ENCODE results near the gene SCYL1.

The SCYL1 gene

DNA sequence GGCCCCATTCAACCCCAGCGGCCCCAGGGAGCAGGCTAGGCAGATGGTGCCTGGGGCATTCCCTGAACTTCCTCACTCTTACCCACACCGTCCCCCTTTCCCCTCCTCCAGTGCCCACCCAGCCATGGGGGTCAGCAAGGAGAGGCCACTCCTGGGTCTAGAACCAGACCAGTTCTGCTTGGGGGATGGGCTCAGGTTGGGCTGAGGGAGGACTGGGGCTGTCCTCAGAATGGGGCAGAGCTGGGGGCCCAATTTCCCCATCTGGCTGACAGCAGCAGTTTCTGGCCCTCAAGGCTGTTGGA, 12.4 kb downstream of the SCYL1 start:
- no peaks in the 10 kb centered on the region for H3K27me3 ChIP-seq (replicated peaks; ENCODE audit: insufficient read depth, low read length)
- peaks cover 27% of the 10 kb centered on the region for H3F3A ChIP-seq (ENCODE audit: insufficient read depth, low read length)
- H3K4me2 ChIP-seq (ENCODE audit: low read depth, low read length) = no peak overlapping the region
- H3K9me2 ChIP-seq (replicated peaks; ENCODE audit: insufficient read depth, low read length) = no peaks in the 10 kb centered on the region
- H3K79me2 ChIP-seq (ENCODE audit: low read length) = 0 out of 2 replicates have a peak, but pooled peaks cover 3% of the 10 kb centered on the region
- H4K20me1 ChIP-seq (ENCODE audit: insufficient read depth, low read length) = no peaks in the 10 kb centered on the region
- H3K9me3 ChIP-seq (replicated peaks; ENCODE audit: insufficient read depth, low read length) = no peaks in the 10 kb centered on the region
- H3K4me1 ChIP-seq (ENCODE audit: low read length) = peaks cover 15% of the 10 kb centered on the region
- H3K36me3 ChIP-seq (replicated peaks; ENCODE audit: insufficient read depth, low read length) = no peaks in the 10 kb centered on the region; the same call in 1 of the 2 replicates
- no peak overlapping the region for H3K9ac ChIP-seq (ENCODE audit: low read length)
- no peak for TF ChIP-seq EZH2phosphoT487 (IDR thresholded peaks at IDR 0.05; ENCODE audit: low read length)
- no peak for TF ChIP-seq EZH2 (optimal IDR thresholded peaks at IDR 0.05; ENCODE audit: low read depth, low read length)
- TF ChIP-seq, protein P1, sequence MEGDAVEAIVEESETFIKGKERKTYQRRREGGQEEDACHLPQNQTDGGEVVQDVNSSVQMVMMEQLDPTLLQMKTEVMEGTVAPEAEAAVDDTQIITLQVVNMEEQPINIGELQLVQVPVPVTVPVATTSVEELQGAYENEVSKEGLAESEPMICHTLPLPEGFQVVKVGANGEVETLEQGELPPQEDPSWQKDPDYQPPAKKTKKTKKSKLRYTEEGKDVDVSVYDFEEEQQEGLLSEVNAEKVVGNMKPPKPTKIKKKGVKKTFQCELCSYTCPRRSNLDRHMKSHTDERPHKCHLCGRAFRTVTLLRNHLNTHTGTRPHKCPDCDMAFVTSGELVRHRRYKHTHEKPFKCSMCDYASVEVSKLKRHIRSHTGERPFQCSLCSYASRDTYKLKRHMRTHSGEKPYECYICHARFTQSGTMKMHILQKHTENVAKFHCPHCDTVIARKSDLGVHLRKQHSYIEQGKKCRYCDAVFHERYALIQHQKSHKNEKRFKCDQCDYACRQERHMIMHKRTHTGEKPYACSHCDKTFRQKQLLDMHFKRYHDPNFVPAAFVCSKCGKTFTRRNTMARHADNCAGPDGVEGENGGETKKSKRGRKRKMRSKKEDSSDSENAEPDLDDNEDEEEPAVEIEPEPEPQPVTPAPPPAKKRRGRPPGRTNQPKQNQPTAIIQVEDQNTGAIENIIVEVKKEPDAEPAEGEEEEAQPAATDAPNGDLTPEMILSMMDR (IDR thresholded peaks at IDR 0.05; ENCODE audit: low read length) = no peak
- DNase-seq = no peak
- no peak overlapping the region for H3K27ac ChIP-seq (ENCODE audit: low read length)
- no peak overlapping the region for H2AFZ ChIP-seq (ENCODE audit: low read length)
- no peak overlapping the region for H3K4me3 ChIP-seq (ENCODE audit: low read length)

DNA sequence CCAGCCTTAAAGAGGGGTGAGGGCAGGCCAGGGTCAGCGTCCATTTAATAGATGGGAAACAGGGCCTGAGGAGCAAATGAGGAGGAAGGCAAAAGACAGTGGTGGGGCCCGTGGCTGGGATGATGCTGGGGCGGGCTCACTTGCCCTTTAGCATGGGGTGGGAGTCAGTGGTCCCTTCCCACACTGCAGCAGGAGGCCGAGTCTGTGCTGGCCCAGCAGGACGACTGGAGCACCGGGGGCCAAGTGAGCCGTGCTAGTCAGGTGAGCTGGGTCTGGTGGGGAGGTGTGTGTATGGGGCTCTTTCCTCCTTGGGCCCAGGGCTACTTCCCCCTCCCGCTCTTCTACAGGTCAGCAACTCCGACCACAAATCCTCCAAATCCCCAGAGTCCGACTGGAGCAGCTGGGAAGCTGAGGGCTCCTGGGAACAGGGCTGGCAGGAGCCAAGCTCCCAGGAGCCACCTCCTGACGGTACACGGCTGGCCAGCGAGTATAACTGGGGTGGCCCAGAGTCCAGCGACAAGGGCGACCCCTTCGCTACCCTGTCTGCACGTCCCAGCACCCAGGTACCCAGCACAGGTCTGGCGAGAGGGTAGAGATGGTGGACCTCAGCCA, 12.8 kb downstream of the SCYL1 start:
- Histone ChIP-seq H3F3A (ENCODE audit: insufficient read depth, low read length) (peaks cover 27% of the 10 kb centered on the region), H3K4me3 (ENCODE audit: low read length) (no peak overlapping the region), H2AFZ (ENCODE audit: low read length) (no peak overlapping the region), H3K4me2 (ENCODE audit: low read depth, low read length) (no peak overlapping the region), H3K36me3 (replicated peaks; ENCODE audit: insufficient read depth, low read length) (no peaks in the 10 kb centered on the region; the same call in 1 of the 2 replicates), H3K4me1 (ENCODE audit: low read length) (peaks cover 15% of the 10 kb centered on the region), H3K9me2 (replicated peaks; ENCODE audit: insufficient read depth, low read length) (no peaks in the 10 kb centered on the region), H3K27ac (ENCODE audit: low read length) (no peak overlapping the region), H3K9me3 (replicated peaks; ENCODE audit: insufficient read depth, low read length) (no peaks in the 10 kb centered on the region), H3K9ac (ENCODE audit: low read length) (no peak overlapping the region), H3K79me2 (ENCODE audit: low read length) (0 out of 2 replicates have a peak, but pooled peaks cover 3% of the 10 kb centered on the region), H4K20me1 (ENCODE audit: insufficient read depth, low read length) (no peaks in the 10 kb centered on the region), H3K27me3 (replicated peaks; ENCODE audit: insufficient read depth, low read length) (no peaks in the 10 kb centered on the region)
- no peak for TF ChIP-seq EZH2phosphoT487 (IDR thresholded peaks at IDR 0.05; ENCODE audit: low read length)
- TF ChIP-seq EZH2 (optimal IDR thresholded peaks at IDR 0.05; ENCODE audit: low read depth, low read length) = no peak
- TF ChIP-seq, protein P1 (IDR thresholded peaks at IDR 0.05; ENCODE audit: low read length) = no peak
- no peak for DNase-seq

DNA sequence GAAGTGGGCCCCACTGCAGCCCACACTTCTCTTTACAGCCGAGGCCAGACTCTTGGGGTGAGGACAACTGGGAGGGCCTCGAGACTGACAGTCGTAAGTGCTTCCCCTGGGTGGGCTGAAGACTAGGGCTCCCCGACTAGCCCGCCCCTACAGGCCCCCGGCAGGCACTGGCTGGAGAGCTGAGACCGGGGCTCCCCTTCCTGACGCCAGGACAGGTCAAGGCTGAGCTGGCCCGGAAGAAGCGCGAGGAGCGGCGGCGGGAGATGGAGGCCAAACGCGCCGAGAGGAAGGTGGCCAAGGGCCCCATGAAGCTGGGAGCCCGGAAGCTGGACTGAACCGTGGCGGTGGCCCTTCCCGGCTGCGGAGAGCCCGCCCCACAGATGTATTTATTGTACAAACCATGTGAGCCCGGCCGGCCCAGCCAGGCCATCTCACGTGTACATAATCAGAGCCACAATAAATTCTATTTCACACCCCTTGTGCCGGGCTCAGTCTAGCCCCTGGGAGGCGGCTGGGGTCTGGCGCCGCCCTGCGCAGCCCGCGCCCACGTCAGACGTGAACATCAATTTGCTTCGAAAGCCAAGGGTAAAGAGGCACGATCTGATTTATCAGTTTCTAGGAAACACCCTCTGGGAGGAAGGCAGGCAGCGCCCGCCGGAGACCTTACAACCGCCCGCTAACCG, 13.5 kb downstream of the SCYL1 start:
- no peak for DNase-seq
- TF ChIP-seq EZH2 (optimal IDR thresholded peaks at IDR 0.05; ENCODE audit: low read depth, low read length) (no peak), EZH2phosphoT487 (IDR thresholded peaks at IDR 0.05; ENCODE audit: low read length) (no peak)
- TF ChIP-seq, protein P1 (IDR thresholded peaks at IDR 0.05; ENCODE audit: low read length) = no peak
- Histone ChIP-seq H3K27ac (ENCODE audit: low read length) (no peak overlapping the region), H3K4me3 (ENCODE audit: low read length) (no peak overlapping the region), H3K27me3 (replicated peaks; ENCODE audit: insufficient read depth, low read length) (no peaks in the 10 kb centered on the region), H3K4me2 (ENCODE audit: low read depth, low read length) (no peak overlapping the region), H3F3A (ENCODE audit: insufficient read depth, low read length) (peaks cover 27% of the 10 kb centered on the region), H2AFZ (ENCODE audit: low read length) (no peak overlapping the region), H4K20me1 (ENCODE audit: insufficient read depth, low read length) (no peaks in the 10 kb centered on the region), H3K9me3 (replicated peaks; ENCODE audit: insufficient read depth, low read length) (no peaks in the 10 kb centered on the region), H3K9ac (ENCODE audit: low read length) (no peak overlapping the region), H3K9me2 (replicated peaks; ENCODE audit: insufficient read depth, low read length) (no peaks in the 10 kb centered on the region), H3K36me3 (replicated peaks; ENCODE audit: insufficient read depth, low read length) (no peaks in the 10 kb centered on the region; the same call in 1 of the 2 replicates), H3K4me1 (ENCODE audit: low read length) (peaks cover 15% of the 10 kb centered on the region), H3K79me2 (ENCODE audit: low read length) (0 out of 2 replicates have a peak, but pooled peaks cover 3% of the 10 kb centered on the region)

Data from MM.1S (cell line).